Mesothelial cell of epicardium (in vitro differentiated cells): ENCODE measurements around the gene PAPSS2. TPM values are rescaled to one million over a fixed set of nuclear protein-coding genes. Genes with fewer than 3 reads are reported as not detected.

ENCODE experiments used
- DNase-seq, 2 experiments: peaks; one replicate each; pipeline ENCODE4 v3.0.0; 2021; ENCODE audit warnings: low spot score in 2 of 2; ENCODE audit not compliant: unreplicated experiment in 2 of 2
- H3K27ac Mint-ChIP-seq: 2 replicates; pipeline ENCODE4 v1.8.0; 2021; ENCODE audit warnings: mixed read lengths
- H3K27me3 Mint-ChIP-seq: 2 replicates; pipeline ENCODE4 v1.8.0; 2021; ENCODE audit warnings: low read depth, mixed read lengths
- H3K36me3 Mint-ChIP-seq: 2 replicates; pipeline ENCODE4 v1.8.0; 2021; ENCODE audit warnings: mixed read lengths
- H3K4me1 Mint-ChIP-seq: 2 replicates; pipeline ENCODE4 v1.8.0; 2021; ENCODE audit warnings: mixed read lengths
- H3K4me3 Mint-ChIP-seq: 2 replicates; pipeline ENCODE4 v1.8.0; 2021; ENCODE audit warnings: mild to moderate bottlenecking, moderate library complexity, mixed read lengths
- H3K9me3 Mint-ChIP-seq: 2 replicates; pipeline ENCODE4 v1.8.0; 2021; ENCODE audit warnings: mixed read lengths
- CTCF ChIP-seq: fragments of 200-600 bp; sonication (generic); IDR thresholded peaks from one replicate; pipeline ENCODE4 v1.5.0; 2021; ENCODE audit warnings: antibody characterized with exemption; ENCODE audit not compliant: unreplicated experiment
- total RNA-seq: library from RNA; stranded (reverse); gene quantifications from 3 replicates; pipeline ENCODE4 v1.2.1, GENCODE V29; 2021

The PAPSS2 gene
- total RNA-seq, 1 donor from 2014 or later: 13.7 TPM

- no peak for DNase-seq
- H3K27me3 Mint-ChIP-seq: peaks cover 14% of the 10 kb centered on the region
- H3K9me3 Mint-ChIP-seq: no peaks in the 10 kb centered on the region
- no peak overlapping the region for H3K27ac Mint-ChIP-seq
- no peaks in the 10 kb centered on the region for H3K4me1 Mint-ChIP-seq
- no peak overlapping the region for H3K4me3 Mint-ChIP-seq
- no peaks in the 10 kb centered on the region for H3K36me3 Mint-ChIP-seq
- no peak for TF ChIP-seq CTCF
These were observed 56.1 kb downstream of the PAPSS2 start for GRCh38 chr10:87715552-87716347.

- H3K27me3 Mint-ChIP-seq: peaks cover 16% of the 10 kb centered on the region
- no peak overlapping the region for H3K27ac Mint-ChIP-seq
- no peak for DNase-seq
- H3K36me3 Mint-ChIP-seq: no peaks in the 10 kb centered on the region
- no peak overlapping the region for H3K4me3 Mint-ChIP-seq
- no peaks in the 10 kb centered on the region for H3K4me1 Mint-ChIP-seq
- TF ChIP-seq CTCF: no peak
- H3K9me3 Mint-ChIP-seq: no peaks in the 10 kb centered on the region
These were observed 56.6 kb downstream of the PAPSS2 start for GRCh38 chr10:87716348-87716670.

GRCh38 chr10:87720665-87721064 lies 61.0 kb downstream of the PAPSS2 start:
- Mint-ChIP-seq H3K27me3 (peaks cover 19% of the 10 kb centered on the region), H3K4me1 (peaks cover 15% of the 10 kb centered on the region), H3K36me3 (no peaks in the 10 kb centered on the region), H3K9me3 (no peaks in the 10 kb centered on the region), H3K27ac (no peak overlapping the region), H3K4me3 (no peak overlapping the region)
- TF ChIP-seq CTCF: no peak
- DNase-seq: no peak

GRCh38 chr10:87721781-87722180 lies 62.1 kb downstream of the PAPSS2 start:
- H3K4me3 Mint-ChIP-seq: no peak overlapping the region
- peaks cover 15% of the 10 kb centered on the region for H3K4me1 Mint-ChIP-seq
- H3K27ac Mint-ChIP-seq: no peak overlapping the region
- DNase-seq: no peak
- no peaks in the 10 kb centered on the region for H3K9me3 Mint-ChIP-seq
- TF ChIP-seq CTCF: no peak
- H3K36me3 Mint-ChIP-seq: no peaks in the 10 kb centered on the region
- peaks cover 18% of the 10 kb centered on the region for H3K27me3 Mint-ChIP-seq

- Mint-ChIP-seq H3K27me3 (peaks cover 20% of the 10 kb centered on the region), H3K9me3 (no peaks in the 10 kb centered on the region), H3K4me1 (peaks cover 15% of the 10 kb centered on the region), H3K36me3 (no peaks in the 10 kb centered on the region), H3K27ac (no peak overlapping the region), H3K4me3 (no peak overlapping the region)
- no peak for DNase-seq
- no peak for TF ChIP-seq CTCF
These were observed 63.0 kb downstream of the PAPSS2 start for GRCh38 chr10:87722716-87723115.

- Mint-ChIP-seq H3K27ac (peak overlapping the region; percentile 8), H3K36me3 (no peaks in the 10 kb centered on the region), H3K27me3 (peaks cover 18% of the 10 kb centered on the region), H3K4me3 (no peak overlapping the region), H3K9me3 (no peaks in the 10 kb centered on the region), H3K4me1 (peaks cover 15% of the 10 kb centered on the region)
- no peak for TF ChIP-seq CTCF
- DNase-seq: no peak
These were observed 63.8 kb downstream of the PAPSS2 start for GRCh38 chr10:87723500-87723899.
